H1 (cell line): ENCODE measurements around the gene PLEKHG4. TPM values are rescaled to one million over a fixed set of nuclear protein-coding genes. Genes with fewer than 3 reads are reported as not detected.

Experiments
- GABPA ChIP-seq: IDR thresholded peaks from 2 replicates; pipeline ENCODE4 v1.6.1; 2011; ENCODE audit warnings: mild to moderate bottlenecking, low read length, moderate library complexity, borderline replicate concordance; ENCODE audit not compliant: insufficient read depth
- TBP ChIP-seq: IDR thresholded peaks from 2 replicates; pipeline ENCODE4 v1.6.1; 2011; ENCODE audit warnings: low read depth, low read length, improper control_type of control experiment
- polyA plus RNA-seq, 7 experiments: library from polyadenylated mRNA; depleted of rRNA in 3 of 7; stranded (reverse) in 5 of 7; unstranded in 2 of 7; fragments of >200 nt in 5 of 7; fragments of 200-250 nt in 2 of 7; gene quantifications; 1 replicate in 5 of 7; 2 replicates in 1 of 7; 4 replicates in 1 of 7; pipeline versions ENCODE4 v1.2.1 to v1.2.3, GENCODE V29; 2011 to 2013; ENCODE audit warnings: missing spikeins in 2 of 7, mixed read lengths in 2 of 7
- total RNA-seq: library from RNA; stranded (reverse); fragmentation: NEBNext Ultra II Directional; extraction: Animal tissue kit (Norgen Biotek cat#: 25700); gene quantifications from 2 replicates; pipeline ENCODE4 v1.2.1, GENCODE V29; 2021
- TF ChIP-seq, protein P1 (sequence below): IDR thresholded peaks from 2 replicates; pipeline ENCODE4 v1.6.1; 2012; ENCODE audit warnings: low read length, inconsistent platforms

The PLEKHG4 gene
- total and polyA plus RNA-seq, 2 of the 8 experiments (the other 6 are each of a cell fraction or from before 2014, with no cell fraction given): 7.7 to 11.1 TPM

DNA sequence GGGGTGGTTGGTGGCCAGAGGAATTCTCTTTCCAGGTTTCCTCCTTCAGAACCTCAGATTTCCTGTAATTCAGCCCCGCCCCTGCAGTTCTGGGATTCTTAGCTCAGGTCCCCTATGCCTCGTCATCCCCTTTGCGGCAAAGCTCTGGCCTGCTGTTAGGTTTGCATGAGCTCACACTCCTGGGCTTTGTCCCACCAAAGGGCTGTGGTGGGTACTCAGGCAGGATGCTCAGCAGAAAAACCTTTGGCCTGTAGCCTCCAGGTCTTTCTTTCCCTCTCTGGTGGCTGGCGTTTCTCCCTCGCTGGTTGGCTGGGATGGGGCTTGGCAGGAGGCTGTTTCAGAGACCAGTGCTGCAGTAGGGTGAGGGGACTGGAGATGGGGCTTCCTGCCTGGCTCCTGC, 9.6 kb upstream of the PLEKHG4 start (continued):
- TF ChIP-seq, protein P1, sequence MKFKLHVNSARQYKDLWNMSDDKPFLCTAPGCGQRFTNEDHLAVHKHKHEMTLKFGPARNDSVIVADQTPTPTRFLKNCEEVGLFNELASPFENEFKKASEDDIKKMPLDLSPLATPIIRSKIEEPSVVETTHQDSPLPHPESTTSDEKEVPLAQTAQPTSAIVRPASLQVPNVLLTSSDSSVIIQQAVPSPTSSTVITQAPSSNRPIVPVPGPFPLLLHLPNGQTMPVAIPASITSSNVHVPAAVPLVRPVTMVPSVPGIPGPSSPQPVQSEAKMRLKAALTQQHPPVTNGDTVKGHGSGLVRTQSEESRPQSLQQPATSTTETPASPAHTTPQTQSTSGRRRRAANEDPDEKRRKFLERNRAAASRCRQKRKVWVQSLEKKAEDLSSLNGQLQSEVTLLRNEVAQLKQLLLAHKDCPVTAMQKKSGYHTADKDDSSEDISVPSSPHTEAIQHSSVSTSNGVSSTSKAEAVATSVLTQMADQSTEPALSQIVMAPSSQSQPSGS: no peak
- TF ChIP-seq TBP: no peak
- TF ChIP-seq GABPA: no peak
